GM12873 (cell line): ENCODE measurements around the gene MRPS23.

Experiments used
- TF ChIP-seq, protein P1 (sequence below): IDR thresholded peaks from 2 replicates; pipeline ENCODE4 v1.5.1; 2012; ENCODE audit warnings: low read depth, mild to moderate bottlenecking, moderate library complexity, low read length, control low read depth; ENCODE audit not compliant: insufficient read depth; ENCODE audit errors: missing control alignments

MRPS23 gene

GRCh38 chr17:57866723-57867122 is 16.9 kb upstream of the MRPS23 start:
- TF ChIP-seq, protein P1, sequence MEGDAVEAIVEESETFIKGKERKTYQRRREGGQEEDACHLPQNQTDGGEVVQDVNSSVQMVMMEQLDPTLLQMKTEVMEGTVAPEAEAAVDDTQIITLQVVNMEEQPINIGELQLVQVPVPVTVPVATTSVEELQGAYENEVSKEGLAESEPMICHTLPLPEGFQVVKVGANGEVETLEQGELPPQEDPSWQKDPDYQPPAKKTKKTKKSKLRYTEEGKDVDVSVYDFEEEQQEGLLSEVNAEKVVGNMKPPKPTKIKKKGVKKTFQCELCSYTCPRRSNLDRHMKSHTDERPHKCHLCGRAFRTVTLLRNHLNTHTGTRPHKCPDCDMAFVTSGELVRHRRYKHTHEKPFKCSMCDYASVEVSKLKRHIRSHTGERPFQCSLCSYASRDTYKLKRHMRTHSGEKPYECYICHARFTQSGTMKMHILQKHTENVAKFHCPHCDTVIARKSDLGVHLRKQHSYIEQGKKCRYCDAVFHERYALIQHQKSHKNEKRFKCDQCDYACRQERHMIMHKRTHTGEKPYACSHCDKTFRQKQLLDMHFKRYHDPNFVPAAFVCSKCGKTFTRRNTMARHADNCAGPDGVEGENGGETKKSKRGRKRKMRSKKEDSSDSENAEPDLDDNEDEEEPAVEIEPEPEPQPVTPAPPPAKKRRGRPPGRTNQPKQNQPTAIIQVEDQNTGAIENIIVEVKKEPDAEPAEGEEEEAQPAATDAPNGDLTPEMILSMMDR: no peak

- TF ChIP-seq, protein P1: no peak
These were observed 16.5 kb upstream of the MRPS23 start for GRCh38 chr17:57866319-57866718.

DNA sequence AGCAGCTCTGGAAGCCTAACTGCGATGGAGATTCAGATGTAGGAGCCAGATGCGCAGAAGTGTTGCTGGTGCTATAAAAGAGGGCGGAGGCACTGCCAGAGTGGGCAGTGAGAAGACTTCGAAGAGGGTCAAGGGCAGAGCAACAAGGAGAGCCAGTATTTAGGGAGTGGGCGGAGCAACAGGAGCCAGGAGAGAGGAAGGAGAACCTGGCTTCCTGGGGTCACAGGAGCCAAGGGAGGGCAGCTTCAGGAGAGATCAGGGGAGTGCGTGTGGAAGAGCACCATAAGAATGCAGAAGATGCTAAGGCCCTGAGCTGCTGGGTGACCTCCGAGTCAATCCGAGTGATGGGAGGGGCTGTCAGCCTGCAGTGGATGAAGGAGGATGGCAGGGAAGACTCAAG is 14.4 kb upstream of the MRPS23 start:
- TF ChIP-seq, protein P1: no peak

GRCh38 chr17:57862694-57863667 is 13.1 kb upstream of the MRPS23 start:
- TF ChIP-seq, protein P1: no peak

DNA sequence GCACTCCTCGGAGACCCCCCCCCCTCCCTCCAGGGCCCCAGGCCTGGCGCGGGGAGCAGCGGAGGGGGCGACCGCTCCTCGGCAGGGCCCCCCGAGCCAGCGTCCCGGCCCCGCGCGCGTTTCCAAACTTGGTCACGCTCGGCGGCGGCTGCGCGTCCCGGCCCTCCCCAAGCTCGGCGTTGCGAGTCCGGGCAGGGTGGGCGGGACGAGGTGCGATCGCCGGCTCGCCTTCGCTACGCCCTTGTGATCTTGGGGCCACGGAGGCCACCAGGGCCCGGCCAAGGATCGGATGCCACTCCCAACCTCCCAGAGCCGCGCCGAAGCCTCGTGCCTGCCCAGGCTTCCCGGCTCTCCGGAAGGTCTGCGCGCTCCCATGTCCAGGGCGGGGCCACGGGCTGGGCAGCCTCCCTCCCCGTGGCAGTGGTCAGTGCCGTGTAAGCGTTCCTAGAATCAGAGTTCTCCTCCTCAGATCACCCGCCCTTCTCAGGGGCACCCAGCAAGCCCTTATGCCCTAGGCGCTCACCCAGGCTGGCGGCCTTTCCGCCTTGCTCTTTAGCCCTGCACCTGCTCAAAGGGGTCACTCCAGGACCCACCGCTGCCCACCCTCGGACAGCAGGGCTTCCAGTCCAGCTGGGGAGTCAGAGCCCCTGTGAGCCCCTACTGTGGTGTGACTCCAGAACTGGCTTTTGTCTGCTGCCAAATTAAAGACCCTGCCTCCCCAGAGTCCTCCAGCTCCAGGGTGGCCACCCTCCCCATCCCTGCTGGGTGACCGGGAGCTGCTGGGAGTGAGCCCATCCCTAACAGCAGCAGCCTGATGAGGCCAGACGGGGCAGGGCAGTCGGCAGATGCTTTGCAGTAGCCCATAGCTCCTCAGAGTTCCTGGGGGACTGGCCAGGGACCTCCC is 12.2 kb upstream of the MRPS23 start:
- TF ChIP-seq, protein P1: no peak

- TF ChIP-seq, protein P1: no peak
These were observed 11.4 kb upstream of the MRPS23 start for GRCh38 chr17:57861000-57861789.
